CD4-positive, alpha-beta T cell treated with Interleukin-17A for 1 hour (primary cell): ENCODE results near the gene PHF13.

Experiments used
- DNase-seq: peaks from one replicate; pipeline ENCODE4 v3.0.0-alpha.2; 2020

Gene PHF13

GRCh38 chr1:6667139-6667538, 53.6 kb downstream of the PHF13 start:
- DNase-seq, result no peak

GRCh38 chr1:6668503-6668902, 55.0 kb downstream of the PHF13 start:
- DNase-seq, result no peak

DNA sequence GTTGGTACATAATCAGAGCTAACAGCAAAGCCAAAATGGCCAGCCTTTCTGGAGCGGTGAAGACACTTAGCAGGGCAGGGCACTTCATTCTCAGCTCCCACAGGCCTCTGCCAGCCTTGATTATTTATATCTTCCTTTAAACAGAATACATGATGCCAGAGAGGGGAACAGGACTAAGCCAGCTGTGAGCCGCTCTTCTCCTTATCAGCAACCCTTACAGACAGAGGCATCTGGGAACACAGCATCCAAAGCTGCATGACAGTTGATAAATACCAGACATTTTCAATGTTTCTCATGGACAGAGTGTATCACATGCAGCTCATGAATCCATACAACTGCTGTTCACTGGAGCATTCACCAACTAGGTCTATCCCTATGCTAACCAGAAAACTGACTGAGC, 59.0 kb downstream of the PHF13 start:
- DNase-seq, result no peak
